Endothelial cell (in vitro differentiated cells): ENCODE measurements around the gene TMEM182. TPM values are rescaled to one million over a fixed set of nuclear protein-coding genes. Genes with fewer than 3 reads are reported as not detected.

ENCODE experiments used
- DNase-seq: peaks from one replicate; pipeline ENCODE4 v3.0.0; 2021; ENCODE audit warnings: low spot score
- H3K27ac Mint-ChIP-seq: one replicate; pipeline ENCODE4 v1.8.0; 2021; ENCODE audit warnings: mixed read lengths, inconsistent platforms; ENCODE audit not compliant: unreplicated experiment
- H3K27me3 Mint-ChIP-seq: one replicate; pipeline ENCODE4 v1.8.0; 2021; ENCODE audit warnings: mild to moderate bottlenecking, moderate library complexity, mixed read lengths, inconsistent platforms; ENCODE audit not compliant: unreplicated experiment
- H3K36me3 Mint-ChIP-seq: one replicate; pipeline ENCODE4 v1.8.0; 2021; ENCODE audit warnings: mild to moderate bottlenecking, low read depth, mixed read lengths, inconsistent platforms; ENCODE audit not compliant: unreplicated experiment
- H3K4me1 Mint-ChIP-seq: one replicate; pipeline ENCODE4 v1.8.0; 2021; ENCODE audit warnings: mild to moderate bottlenecking, mixed read lengths, inconsistent platforms; ENCODE audit not compliant: unreplicated experiment
- H3K4me3 Mint-ChIP-seq: one replicate; pipeline ENCODE4 v1.8.0; 2021; ENCODE audit warnings: mild to moderate bottlenecking, mixed read lengths, inconsistent platforms; ENCODE audit not compliant: unreplicated experiment
- H3K9me3 Mint-ChIP-seq: one replicate; pipeline ENCODE4 v1.8.0; 2021; ENCODE audit warnings: mixed read lengths, inconsistent platforms; ENCODE audit not compliant: unreplicated experiment
- total RNA-seq: library from RNA; stranded (reverse); fragmentation: NEBNext Ultra II Directional; extraction: Animal tissue kit (Norgen Biotek cat#: 25700); gene quantifications from one replicate; pipeline ENCODE4 v1.2.1, GENCODE V29; 2021; ENCODE audit not compliant: unreplicated experiment
- TF ChIP-seq, protein P1 (sequence below): fragments of 200-600 bp; sonication (generic); IDR thresholded peaks from one replicate; pipeline ENCODE4 v1.5.0; 2021; ENCODE audit warnings: antibody characterized with exemption; ENCODE audit not compliant: unreplicated experiment

Gene TMEM182
- total RNA-seq, 1 donor from 2014 or later, result 6.2 TPM

GRCh38 chr2:102848366-102848839 is 86.6 kb downstream of the TMEM182 start:
- peak; percentile 83 for DNase-seq
- peaks cover 7% of the 10 kb centered on the region for H3K36me3 Mint-ChIP-seq
- no peak overlapping the region for H3K27ac Mint-ChIP-seq
- peaks cover 5% of the 10 kb centered on the region for H3K9me3 Mint-ChIP-seq
- H3K27me3 Mint-ChIP-seq, result no peaks in the 10 kb centered on the region
- TF ChIP-seq, protein P1, sequence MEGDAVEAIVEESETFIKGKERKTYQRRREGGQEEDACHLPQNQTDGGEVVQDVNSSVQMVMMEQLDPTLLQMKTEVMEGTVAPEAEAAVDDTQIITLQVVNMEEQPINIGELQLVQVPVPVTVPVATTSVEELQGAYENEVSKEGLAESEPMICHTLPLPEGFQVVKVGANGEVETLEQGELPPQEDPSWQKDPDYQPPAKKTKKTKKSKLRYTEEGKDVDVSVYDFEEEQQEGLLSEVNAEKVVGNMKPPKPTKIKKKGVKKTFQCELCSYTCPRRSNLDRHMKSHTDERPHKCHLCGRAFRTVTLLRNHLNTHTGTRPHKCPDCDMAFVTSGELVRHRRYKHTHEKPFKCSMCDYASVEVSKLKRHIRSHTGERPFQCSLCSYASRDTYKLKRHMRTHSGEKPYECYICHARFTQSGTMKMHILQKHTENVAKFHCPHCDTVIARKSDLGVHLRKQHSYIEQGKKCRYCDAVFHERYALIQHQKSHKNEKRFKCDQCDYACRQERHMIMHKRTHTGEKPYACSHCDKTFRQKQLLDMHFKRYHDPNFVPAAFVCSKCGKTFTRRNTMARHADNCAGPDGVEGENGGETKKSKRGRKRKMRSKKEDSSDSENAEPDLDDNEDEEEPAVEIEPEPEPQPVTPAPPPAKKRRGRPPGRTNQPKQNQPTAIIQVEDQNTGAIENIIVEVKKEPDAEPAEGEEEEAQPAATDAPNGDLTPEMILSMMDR, result peak; percentile 47
- peaks cover 4% of the 10 kb centered on the region for H3K4me1 Mint-ChIP-seq
- no peak overlapping the region for H3K4me3 Mint-ChIP-seq

DNA sequence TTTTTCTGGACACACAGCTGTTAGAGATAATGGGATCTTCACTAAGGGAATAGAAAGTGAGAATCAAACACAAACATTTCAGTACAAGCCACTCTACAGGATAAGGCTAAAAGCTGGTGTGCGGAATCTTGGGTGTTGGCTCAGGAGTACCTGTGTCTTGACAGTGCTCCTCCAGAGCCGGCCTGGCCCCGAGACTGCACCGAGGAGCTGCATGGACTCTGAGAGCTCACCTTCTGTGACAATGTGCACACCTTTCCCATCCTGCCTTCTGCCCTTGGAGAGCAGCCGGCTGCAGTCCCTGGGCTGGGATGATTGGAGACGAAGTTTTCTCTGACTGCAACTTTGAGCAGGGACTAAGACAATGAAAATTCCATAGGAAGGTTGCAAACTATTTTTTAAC is 89.1 kb downstream of the TMEM182 start:
- no peaks in the 10 kb centered on the region for H3K27me3 Mint-ChIP-seq
- no peak for DNase-seq
- H3K27ac Mint-ChIP-seq, result no peak overlapping the region
- peaks cover 12% of the 10 kb centered on the region for H3K36me3 Mint-ChIP-seq
- no peak overlapping the region for H3K4me3 Mint-ChIP-seq
- peaks cover 5% of the 10 kb centered on the region for H3K9me3 Mint-ChIP-seq
- TF ChIP-seq, protein P1, result no peak
- H3K4me1 Mint-ChIP-seq, result peaks cover 4% of the 10 kb centered on the region

DNA sequence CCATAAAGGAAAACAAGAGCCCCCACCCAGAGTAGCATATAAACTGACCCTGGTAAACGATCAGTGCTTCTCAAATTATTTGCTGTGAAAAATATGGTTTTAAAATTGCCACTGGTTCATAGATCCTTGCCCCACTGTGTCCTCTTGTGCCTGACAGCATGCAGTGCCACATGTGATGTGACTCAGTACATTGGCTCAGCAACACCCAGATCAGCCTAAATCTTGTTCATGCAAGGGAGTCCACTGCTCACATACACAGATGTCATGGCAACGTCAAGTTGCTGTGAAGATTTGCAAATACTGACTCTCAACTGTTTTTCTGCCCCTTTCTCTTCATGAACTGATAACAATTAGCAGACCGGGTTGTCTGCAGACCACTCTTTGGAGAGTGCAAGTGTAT is 91.0 kb downstream of the TMEM182 start:
- no peak for DNase-seq
- Mint-ChIP-seq H3K9me3 (peaks cover 5% of the 10 kb centered on the region), H3K27ac (no peak overlapping the region), H3K27me3 (no peaks in the 10 kb centered on the region), H3K36me3 (peaks cover 12% of the 10 kb centered on the region), H3K4me3 (peak overlapping the region; percentile 77), H3K4me1 (peaks cover 4% of the 10 kb centered on the region)
- TF ChIP-seq, protein P1, result no peak

Other genes with a start within 250 kb of the TMEM182 start
- 0.05 TPM for gene SLC9A2, start 142.5 kb upstream of the TMEM182 start, total RNA-seq